GM18867 (cell line): ENCODE data around the gene CHMP2B.
"Not testable (repeated sequence)": the region's sequence is repeated elsewhere in the genome, so short reads cannot be mapped to it uniquely, and the experiment has no call there.

Source experiments
- ATAC-seq: cut with Tn5 transposase; IDR thresholded peaks from one replicate; pipeline ENCODE4 v1.9.1; 2021; ENCODE audit warnings: mild to moderate bottlenecking, moderate library complexity; ENCODE audit not compliant: unreplicated experiment

Gene CHMP2B

GRCh38 chr3:87228316-87228715 is 1.2 kb downstream of the CHMP2B start:
- ATAC-seq = no peak

GRCh38 chr3:87229113-87229512 is 2.0 kb downstream of the CHMP2B start:
- ATAC-seq = no peak

DNA sequence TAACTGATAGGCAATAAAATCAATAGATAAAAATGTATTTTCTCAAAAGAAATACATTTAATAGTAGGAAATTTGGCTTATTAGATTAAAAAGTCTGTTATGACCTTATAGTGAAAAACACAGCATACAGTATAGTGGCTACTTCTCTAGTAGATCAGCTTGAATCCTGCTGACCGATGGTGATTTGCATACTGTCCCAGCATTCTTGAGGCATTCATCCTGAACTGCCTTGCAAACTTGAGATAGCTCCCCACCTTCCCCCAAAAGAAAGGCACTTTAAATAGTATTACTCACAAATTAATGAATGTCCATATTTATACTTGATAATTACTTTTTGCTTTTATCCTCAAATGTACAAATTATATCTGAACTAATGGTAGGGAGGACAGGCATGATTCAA is 6.7 kb downstream of the CHMP2B start:
- ATAC-seq = no peak

- no peak for ATAC-seq
Measured at GRCh38 chr3:87236093-87236492, 9.0 kb downstream of the CHMP2B start.

DNA sequence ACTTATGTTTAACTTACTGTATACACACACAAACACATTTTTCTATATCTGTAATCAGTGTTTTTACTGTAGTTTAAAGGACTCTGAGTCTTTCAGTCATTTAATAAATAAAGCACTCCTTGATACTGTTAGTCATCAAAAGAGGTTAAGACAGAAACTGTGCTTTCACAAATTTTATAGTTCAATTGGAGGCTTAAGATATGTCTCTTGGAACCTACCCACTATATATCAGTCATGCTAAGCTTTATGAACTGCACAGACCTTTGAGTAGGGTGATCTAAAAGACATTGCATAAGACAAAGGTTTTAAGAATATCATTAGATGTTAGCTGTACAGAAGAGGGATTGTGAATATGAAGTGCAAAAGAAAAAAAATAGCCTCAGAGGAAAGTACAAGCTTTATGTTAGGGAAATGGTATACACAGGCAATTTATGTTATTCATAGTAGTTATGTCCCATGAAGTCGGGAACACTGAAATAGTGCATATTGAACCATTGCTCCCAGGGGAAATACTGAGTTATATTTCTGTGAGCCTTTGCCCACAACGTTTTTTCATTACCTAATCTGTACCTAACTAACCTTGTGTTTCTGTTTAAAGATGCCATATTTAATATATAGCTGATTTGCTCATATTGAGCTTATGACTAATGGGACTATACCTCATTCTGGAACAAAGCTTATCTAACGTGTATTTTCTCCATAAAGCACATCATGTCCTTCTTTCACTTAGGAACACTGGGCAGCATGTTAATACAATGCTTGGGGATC is 19.7 kb downstream of the CHMP2B start:
- no peak for ATAC-seq

- no peak for ATAC-seq
Measured at GRCh38 chr3:87247430-87247773, 20.3 kb downstream of the CHMP2B start.

GRCh38 chr3:87248231-87248630 is 21.1 kb downstream of the CHMP2B start:
- ATAC-seq = not testable (repeated sequence)

- ATAC-seq = no peak
Measured at GRCh38 chr3:87248831-87249230, 21.7 kb downstream of the CHMP2B start.

GRCh38 chr3:87250009-87250408 is 22.9 kb downstream of the CHMP2B start:
- no peak for ATAC-seq

DNA sequence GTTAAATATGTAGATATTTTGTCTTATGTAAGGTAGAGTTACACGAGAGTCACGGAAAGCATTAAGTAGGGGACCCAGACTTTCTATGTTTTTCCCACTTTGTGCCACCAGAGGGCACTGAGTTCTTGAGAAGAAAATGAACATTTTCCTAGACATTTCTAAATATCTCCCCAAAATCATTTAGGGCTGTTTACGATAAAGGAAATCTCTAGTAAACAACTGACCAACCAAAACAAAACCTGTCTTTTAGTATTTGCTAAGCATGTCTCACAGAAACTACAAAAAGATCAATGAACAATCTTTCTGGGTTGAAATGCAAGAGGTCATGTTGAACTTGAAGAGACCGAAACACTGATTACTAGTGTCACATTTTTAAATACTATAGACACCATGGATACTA is 33.2 kb downstream of the CHMP2B start:
- ATAC-seq = peak; percentile 86

- no peak for ATAC-seq
Measured at GRCh38 chr3:87261925-87262324, 34.8 kb downstream of the CHMP2B start.

DNA sequence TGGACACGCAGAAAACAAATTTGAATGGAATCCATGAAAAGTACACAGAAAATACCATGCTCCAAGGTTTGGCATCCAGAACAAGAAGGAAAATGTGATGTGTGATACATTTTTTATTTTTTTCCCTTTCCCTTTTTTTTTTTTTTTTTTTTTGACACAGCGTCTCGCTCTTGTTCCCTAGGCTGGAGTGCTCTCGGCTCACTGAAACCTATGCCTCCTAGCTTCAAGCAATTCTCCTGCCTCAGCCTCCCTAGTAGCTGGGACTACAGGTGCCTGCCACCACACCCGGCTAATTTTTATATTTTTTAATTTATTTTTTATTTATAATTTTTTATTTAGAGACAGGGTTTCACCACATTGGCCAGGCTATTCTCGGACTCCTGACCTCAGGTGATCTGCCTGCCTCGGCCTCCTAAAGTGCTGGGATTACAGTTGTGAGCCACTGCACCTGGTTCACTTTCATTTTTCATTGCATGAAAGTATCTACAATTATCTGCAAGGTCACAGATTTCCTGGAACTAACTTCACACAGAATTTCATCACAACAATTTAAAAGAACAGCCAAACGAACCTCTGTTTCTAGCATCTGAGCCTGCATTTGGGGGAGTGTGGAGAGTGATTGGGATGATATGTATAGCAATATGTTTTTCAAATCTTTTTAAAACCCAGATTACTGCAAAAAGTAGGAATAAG is 41.0 kb downstream of the CHMP2B start:
- ATAC-seq = no peak

DNA sequence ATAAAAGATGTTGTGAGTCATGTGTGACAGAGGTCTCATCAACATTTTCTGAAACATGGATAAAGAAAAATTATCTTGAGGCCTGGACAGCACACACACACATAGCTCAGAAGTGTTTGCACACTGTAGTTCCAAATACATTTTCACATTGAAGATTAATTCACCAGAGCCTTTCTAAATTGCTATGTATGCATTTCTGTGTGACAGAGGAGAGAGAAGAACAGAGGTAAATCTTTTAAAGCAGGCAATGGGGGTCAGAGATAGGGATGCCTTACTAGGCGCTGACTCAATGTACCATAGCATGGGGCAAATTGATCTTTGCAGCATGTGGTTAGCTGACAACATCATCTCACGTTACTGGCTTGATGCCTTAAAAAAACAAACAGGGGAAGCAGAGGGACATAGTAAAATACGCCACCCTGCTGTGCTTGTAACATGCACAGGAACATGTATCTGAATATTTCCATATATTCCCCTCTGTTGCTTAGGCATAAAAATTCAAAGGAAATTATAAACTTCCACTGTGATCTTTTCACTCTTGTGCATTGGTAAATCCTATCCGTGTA is 41.6 kb downstream of the CHMP2B start:
- ATAC-seq = no peak

DNA sequence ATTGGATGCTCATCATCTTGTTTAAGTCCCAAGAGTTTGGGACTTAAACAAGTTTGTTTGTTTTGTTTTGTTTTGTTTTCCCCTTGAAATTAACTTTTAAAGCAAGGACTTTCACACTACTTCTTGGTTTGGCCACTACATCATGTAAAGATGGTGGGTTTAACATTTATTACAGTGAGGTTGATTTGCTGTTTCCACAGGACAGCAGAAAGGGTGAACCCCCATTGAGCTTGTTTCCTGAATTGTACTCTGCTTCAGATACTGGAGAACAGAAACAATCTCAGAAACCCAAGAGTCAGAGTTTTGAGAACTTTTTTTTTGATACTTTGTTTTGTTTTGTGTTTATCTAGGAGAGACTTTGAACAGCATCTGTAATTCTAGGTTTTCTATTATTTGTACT is 42.6 kb downstream of the CHMP2B start:
- no peak for ATAC-seq

DNA sequence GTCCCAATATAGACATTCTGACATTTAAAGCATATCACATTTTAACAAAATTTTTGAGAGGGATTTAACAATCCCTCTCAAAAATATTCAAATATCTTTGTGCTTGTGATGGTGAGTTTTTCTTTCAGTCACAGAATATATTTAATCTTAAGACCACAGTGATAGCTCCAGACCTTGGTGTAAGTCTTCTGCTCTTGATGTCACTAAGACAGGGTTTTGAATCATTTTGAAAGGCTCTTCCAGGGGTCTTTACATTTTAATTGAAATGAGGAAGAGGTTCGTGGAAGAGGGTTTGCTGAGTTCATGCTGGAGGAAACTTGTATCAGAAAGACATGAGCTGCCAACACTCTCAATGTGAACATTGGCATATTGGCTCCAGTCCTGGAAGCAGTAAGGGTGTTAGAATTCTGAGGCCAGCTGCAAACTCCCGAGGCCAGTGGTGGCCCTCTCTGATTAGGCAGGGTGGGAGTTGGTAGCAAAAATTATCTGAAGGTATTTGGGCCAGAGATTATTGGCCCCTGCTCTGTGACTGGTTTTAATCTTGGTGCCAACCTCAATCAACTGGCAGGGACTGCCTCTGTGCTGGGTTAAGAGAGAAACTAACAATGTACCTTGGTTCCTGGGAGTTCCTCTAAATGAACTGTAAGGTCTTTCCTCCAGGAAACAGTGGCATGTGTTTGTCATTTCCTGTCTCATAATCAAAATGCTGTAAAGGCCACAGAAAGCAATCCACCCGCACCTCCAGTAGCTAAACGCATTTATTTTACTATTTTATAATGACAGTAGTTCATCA is 44.0 kb downstream of the CHMP2B start:
- ATAC-seq = no peak

DNA sequence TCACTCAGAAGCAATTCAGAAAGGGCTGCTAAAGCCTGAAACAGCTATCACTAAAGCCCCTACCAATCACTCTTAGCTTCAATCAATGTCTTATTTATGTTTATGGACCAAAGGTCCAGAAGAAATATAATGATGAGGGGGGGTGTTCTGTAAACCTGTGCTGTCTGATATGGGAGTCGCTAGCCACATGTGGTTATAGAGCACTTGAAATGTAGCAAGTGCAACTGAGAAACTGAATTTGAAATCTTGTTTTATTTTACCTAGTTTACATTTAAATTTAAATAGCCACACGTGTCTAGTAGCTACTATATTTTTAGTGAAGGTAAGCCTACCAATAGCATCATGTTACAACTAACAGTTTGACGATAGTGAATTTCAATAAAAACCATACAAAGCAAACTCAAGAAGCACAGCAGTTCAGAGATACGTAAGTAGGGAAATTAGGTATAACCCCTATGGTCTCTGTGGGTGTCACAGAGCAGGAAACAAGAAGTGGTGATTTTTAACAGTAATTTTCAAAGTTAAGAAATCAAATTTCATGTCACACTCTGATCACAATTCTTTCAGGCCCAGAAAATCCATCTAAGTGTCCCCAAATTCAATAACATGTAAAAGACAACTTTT is 45.7 kb downstream of the CHMP2B start:
- ATAC-seq = peak; percentile 95

GRCh38 chr3:87276484-87276883 is 49.4 kb downstream of the CHMP2B start, which contains the start of gene POU1F1:
Gene POU1F1, minus strand, starts transcription at chr3:87276584. Its CDS starts 122 bp downstream, at chr3:87276462.
- ATAC-seq = no peak

DNA sequence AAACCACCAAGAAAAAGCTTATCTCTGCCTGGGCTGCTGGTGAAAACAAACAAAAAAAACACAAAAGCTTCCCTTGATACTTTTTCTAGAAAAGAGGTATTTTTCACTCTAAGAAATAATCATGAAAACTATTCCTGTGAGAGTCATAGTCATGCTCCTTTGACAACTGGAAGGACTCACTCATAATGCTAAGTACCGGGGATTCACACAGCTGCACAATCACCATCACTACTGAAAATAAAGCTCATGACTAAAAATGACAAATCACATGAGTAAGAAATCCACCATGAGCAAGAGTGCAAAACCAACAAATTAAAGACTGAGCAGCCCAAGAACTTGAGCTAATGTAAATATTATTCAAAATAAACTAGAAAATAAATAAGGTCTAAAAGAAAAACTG is 59.9 kb downstream of the CHMP2B start:
- ATAC-seq = no peak

DNA sequence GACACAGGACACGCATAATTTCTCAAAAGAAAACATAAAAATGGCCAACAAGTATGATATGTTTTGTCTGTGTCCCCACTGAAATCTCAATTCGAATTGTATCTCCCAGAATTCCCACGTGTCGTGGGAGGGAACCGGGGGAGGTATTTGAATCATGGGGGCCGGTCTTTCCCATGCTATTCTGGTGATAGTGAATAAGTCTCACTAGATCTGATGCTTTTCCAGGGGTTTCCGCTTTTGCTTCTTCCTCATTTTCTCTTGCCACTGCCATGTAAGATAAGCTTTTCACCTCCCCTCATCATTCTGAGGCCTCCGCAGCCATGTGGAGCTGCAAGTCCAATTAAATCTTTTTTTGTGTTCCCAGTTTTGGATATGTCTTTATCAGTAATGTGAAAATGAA is 61.3 kb downstream of the CHMP2B start:
- ATAC-seq = no peak

GRCh38 chr3:87298111-87298718 is 71.1 kb downstream of the CHMP2B start:
- ATAC-seq = peak; percentile 90
